Effector CD8-positive, alpha-beta T cell (primary cell): ENCODE results near the gene PPP1R15A.
"Not testable (repeated sequence)": the region's sequence is repeated elsewhere in the genome, so short reads cannot be mapped to it uniquely, and the experiment has no call there.

Experiments used
- DNase-seq: peaks from one replicate; lab custom pipeline; 2025; lab: John Stamatoyannopoulos, UW

PPP1R15A gene

GRCh38 chr19:48881741-48882657 lies 9.8 kb downstream of the PPP1R15A start:
- no peak for DNase-seq

- no peak for DNase-seq
Measured at GRCh38 chr19:48883726-48884125, 11.5 kb downstream of the PPP1R15A start.

- DNase-seq: no peak
Measured at GRCh38 chr19:48887861-48888612, 15.8 kb downstream of the PPP1R15A start.

GRCh38 chr19:48889496-48889895 lies 17.3 kb downstream of the PPP1R15A start:
- DNase-seq: not testable (repeated sequence)

GRCh38 chr19:48890551-48890950 lies 18.3 kb downstream of the PPP1R15A start:
- no peak for DNase-seq

GRCh38 chr19:48895226-48895625 lies 23.0 kb downstream of the PPP1R15A start:
- no peak for DNase-seq

GRCh38 chr19:48896191-48896720 lies 24.0 kb downstream of the PPP1R15A start:
- peak; percentile 51 for DNase-seq

GRCh38 chr19:48897181-48897580 lies 25.0 kb downstream of the PPP1R15A start:
- DNase-seq: no peak

GRCh38 chr19:48899386-48899749 lies 27.1 kb downstream of the PPP1R15A start:
- not testable (repeated sequence) for DNase-seq

GRCh38 chr19:48899781-48900476 lies 27.7 kb downstream of the PPP1R15A start, which contains the start of gene NUCB1:
Gene NUCB1, plus strand, starts transcription at chr19:48900312. Its CDS starts 485 bp downstream, at chr19:48900797.
- peak; percentile 99 for DNase-seq

GRCh38 chr19:48900477-48901406 lies 28.5 kb downstream of the PPP1R15A start:
- DNase-seq: no peak

GRCh38 chr19:48902291-48902690 lies 30.1 kb downstream of the PPP1R15A start:
- DNase-seq: not testable (repeated sequence)

- not testable (repeated sequence) for DNase-seq
Measured at GRCh38 chr19:48903788-48904187, 31.6 kb downstream of the PPP1R15A start.

GRCh38 chr19:48905664-48906063 lies 33.4 kb downstream of the PPP1R15A start:
- no peak for DNase-seq

GRCh38 chr19:48906324-48906723 lies 34.1 kb downstream of the PPP1R15A start:
- DNase-seq: no peak

GRCh38 chr19:48907671-48908070 lies 35.5 kb downstream of the PPP1R15A start:
- DNase-seq: no peak

GRCh38 chr19:48909424-48910077 lies 37.3 kb downstream of the PPP1R15A start:
- not testable (repeated sequence) for DNase-seq

- no peak for DNase-seq
Measured at GRCh38 chr19:48910803-48911202, 38.6 kb downstream of the PPP1R15A start.

GRCh38 chr19:48913114-48913889 lies 41.1 kb downstream of the PPP1R15A start:
- DNase-seq: no peak
